ENCODE data around the gene TNFRSF9.

The TNFRSF9 gene

DNA sequence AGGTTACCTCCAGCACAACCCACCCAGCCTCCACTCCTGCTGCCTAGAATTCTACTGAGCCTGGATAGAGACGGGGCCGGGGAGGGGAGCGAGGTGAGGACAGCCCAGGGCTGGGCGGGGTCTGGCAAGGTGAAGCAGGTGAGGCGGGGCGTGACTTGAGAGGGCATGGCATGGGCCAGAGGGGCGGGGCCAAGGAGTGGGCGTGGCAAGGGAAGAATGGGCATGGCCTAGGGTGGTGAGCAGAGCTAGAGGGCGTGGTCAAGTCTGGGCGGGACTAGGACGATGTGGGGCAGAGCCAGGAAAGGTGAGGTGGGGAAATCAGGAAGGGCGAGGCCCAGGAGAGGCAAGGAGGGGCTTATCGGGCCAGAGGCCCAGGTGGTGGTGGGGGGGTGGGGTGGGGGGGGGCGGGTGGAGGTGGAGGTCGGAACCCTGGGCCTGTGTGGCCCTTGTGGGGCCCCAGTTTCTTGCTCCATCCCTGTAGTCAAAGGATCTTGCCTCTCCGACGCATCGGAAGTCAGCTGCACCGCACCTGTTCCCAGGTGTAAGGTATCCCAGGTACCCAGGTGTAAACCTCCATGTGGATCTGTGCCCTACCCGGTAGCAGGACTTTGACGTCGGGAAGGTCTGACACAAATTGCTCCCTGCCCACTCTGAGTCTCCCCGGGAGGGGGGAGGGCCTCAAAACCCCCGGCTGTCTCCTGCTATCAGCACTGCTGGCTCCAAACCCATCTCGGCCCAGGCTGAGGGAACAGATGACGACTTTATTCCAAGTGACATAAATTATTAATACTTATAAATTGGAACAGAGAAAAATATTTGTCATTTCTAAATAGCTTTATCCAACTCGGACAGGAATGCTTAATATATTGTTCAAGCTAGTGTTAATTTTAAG is 54.9 kb downstream of the TNFRSF9 start:
- TF ChIP-seq, protein P1, sequence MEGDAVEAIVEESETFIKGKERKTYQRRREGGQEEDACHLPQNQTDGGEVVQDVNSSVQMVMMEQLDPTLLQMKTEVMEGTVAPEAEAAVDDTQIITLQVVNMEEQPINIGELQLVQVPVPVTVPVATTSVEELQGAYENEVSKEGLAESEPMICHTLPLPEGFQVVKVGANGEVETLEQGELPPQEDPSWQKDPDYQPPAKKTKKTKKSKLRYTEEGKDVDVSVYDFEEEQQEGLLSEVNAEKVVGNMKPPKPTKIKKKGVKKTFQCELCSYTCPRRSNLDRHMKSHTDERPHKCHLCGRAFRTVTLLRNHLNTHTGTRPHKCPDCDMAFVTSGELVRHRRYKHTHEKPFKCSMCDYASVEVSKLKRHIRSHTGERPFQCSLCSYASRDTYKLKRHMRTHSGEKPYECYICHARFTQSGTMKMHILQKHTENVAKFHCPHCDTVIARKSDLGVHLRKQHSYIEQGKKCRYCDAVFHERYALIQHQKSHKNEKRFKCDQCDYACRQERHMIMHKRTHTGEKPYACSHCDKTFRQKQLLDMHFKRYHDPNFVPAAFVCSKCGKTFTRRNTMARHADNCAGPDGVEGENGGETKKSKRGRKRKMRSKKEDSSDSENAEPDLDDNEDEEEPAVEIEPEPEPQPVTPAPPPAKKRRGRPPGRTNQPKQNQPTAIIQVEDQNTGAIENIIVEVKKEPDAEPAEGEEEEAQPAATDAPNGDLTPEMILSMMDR (IDR thresholded peaks at IDR 0.05; ENCODE audit: low read depth, low read length) = no peak
- no peak overlapping the region for H3K4me3 ChIP-seq (ENCODE audit: low read depth, low read length)

- H3K4me3 ChIP-seq (ENCODE audit: low read depth, low read length) = no peak overlapping the region
- TF ChIP-seq, protein P1 (IDR thresholded peaks at IDR 0.05; ENCODE audit: low read depth, low read length) = no peak
These were observed 55.9 kb downstream of the TNFRSF9 start for GRCh38 chr1:7884757-7885156.

DNA sequence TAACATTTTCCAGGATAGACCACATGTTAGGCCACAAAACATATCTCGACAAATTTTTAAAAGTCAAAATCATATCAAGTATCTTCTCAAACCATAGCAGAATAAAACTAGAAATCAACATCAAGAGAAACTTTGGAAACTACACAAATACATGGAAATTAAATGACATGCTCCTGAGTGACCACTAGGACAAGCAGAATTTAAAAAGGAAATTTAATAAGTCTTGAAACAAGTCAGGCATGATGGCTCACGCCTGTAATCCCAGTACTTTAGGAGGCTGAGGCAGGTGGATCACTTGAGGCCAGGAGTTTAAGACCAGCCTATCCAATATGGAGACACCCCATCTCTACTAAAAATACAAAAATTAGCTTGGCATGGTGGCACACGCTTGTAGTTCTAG is 61.4 kb downstream of the TNFRSF9 start:
- TF ChIP-seq, protein P1 (IDR thresholded peaks at IDR 0.05; ENCODE audit: low read depth, low read length) = no peak

GRCh38 chr1:7878027-7878426 is 62.6 kb downstream of the TNFRSF9 start:
- H3K4me3 ChIP-seq (ENCODE audit: low read depth, low read length) = no peak overlapping the region
- TF ChIP-seq, protein P1 (IDR thresholded peaks at IDR 0.05; ENCODE audit: low read depth, low read length) = no peak

More for the DNA sequence above, 61.4 kb downstream of the TNFRSF9 start:
- no peak overlapping the region for H3K4me3 ChIP-seq (ENCODE audit: low read depth, low read length)

DNA sequence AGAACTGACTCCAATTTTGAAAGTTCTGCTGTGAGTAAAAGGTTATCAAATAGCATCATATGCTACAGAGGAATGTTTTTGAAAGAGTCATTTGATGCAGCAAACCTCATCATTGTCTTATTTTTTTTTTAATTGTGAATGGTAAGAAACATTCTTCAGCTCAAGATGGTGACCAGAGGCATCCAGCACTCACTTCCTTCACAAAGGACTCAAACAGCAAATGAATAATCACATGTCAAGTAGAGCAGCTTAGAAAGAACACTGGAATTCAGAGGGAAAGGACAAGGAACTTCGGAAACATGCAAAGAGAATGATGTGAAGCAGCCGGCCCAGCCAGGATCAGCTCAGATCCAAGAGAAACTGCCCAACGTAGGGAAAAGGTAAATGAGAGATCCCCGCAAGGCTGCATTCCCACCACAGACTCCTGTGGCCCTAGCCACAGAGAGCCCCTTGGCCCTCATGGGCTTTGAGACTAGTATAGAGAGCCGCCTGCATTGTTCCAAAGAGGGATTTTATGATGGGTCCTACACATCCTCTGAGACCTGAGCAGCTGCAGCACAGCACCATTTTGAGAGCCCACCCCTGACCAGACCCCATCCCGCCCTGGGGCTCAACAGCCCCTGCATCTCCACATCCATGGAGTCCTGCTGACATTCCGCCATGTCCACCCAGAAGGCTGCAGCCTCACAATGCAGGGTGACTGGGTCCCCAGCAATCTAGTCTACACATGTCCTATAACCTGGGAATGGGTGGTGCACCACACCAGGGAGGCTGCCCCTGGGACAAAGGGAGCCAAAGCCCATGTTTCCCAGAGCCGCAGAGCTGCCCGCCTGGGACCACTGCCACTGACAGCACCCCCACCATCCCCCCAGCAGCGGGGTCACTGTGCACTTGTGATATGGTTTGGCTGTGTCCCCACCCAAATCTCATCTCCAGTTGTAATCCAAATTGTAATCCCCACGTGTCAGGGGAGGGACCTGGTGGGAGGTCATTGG is 66.5 kb downstream of the TNFRSF9 start:
- TF ChIP-seq, protein P1 (IDR thresholded peaks at IDR 0.05; ENCODE audit: low read depth, low read length) = no peak

GRCh38 chr1:7871136-7871535 is 69.5 kb downstream of the TNFRSF9 start:
- TF ChIP-seq, protein P1 (IDR thresholded peaks at IDR 0.05; ENCODE audit: low read depth, low read length) = no peak
- no peak overlapping the region for H3K4me3 ChIP-seq (ENCODE audit: low read depth, low read length)

More for the DNA sequence above, 66.5 kb downstream of the TNFRSF9 start:
- H3K4me3 ChIP-seq (ENCODE audit: low read depth, low read length) = no peak overlapping the region

Data from WI38 (cell line).